NCI-H774 (cell line): ENCODE measurements around the gene STUB1.
A peak's percentile ranks its signal among the peaks of the same experiment; 100 is the strongest.
"Not testable (repeated sequence)": the region's sequence is repeated elsewhere in the genome, so short reads cannot be mapped to it uniquely, and the experiment has no call there.

Experiments
- DNase-seq: peaks from one replicate; lab custom pipeline; 2025; lab: John Stamatoyannopoulos, UW

STUB1 gene

GRCh38 chr16:712740-713250 lies 32.6 kb downstream of the STUB1 start:
- DNase-seq: not testable (repeated sequence)

DNA sequence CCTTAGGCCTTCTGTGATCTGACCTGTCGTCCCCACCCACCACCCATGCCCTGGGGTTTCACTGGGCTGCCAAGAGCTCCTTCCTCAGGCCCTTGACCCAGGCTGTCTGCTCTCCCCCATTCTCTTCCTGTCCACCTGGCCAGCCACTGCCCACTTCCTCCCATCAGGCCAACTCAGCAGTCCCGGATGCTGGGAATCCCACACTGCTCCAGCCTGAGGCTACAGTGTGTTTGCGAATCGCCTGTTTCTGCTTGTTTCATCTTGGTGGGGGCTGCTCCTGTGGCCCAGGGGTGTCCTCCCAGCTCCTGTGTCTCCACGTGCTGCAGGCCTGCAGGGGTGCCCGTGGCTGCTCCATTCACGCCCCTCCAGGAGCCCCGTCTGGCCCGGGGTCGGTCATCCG lies 33.9 kb downstream of the STUB1 start:
- DNase-seq: no peak

DNA sequence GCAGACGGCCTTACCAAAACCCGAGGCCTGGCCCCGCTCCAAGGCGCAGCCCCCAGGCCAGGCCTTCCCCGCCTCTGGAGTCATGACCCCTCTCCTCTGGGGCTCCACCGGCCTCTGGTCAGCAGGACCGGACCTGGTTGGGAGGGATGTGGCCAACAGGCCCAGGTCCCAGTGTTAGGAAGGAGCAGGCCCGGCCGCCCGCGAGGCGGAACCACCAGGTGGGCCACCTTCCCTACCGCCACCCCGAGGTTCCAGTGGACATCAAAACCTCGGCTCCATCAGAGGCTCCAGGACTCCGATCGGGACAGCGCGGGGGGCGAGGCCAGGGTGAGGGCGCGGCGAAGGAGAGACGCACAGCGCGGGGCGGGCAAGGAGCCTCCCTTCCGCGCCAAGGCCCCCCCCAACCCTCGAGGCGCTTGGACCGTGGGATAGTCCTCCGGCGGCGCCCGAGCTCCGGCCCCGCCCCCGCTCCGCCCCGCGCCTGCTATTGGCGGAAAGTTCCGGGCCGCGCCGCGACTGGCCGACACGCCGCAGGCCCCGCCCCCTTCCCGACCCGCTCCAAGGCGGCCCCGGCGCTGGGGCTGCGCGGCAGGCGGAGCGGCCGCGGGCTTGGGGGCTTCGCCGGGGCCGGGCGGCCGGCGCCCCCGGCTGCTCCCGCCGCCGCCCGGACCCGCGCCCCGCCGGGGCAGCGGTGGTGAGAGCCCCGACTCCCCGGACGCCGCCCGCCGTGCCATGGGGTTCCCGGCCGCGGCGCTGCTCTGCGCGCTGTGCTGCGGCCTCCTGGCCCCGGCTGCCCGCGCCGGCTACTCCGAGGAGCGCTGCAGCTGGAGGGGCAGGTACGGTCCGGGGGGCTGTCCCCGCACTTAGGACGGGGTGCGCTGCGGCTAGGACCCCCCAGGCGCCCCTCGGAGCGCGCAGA lies 34.6 kb downstream of the STUB1 start, which contains the start of gene METRN:
METRN (plus strand) TSS at position 561 of the 919 bp plus-strand sequence; CDS start at position 733, 172 bp downstream.
- DNase-seq: peak; percentile 45

DNA sequence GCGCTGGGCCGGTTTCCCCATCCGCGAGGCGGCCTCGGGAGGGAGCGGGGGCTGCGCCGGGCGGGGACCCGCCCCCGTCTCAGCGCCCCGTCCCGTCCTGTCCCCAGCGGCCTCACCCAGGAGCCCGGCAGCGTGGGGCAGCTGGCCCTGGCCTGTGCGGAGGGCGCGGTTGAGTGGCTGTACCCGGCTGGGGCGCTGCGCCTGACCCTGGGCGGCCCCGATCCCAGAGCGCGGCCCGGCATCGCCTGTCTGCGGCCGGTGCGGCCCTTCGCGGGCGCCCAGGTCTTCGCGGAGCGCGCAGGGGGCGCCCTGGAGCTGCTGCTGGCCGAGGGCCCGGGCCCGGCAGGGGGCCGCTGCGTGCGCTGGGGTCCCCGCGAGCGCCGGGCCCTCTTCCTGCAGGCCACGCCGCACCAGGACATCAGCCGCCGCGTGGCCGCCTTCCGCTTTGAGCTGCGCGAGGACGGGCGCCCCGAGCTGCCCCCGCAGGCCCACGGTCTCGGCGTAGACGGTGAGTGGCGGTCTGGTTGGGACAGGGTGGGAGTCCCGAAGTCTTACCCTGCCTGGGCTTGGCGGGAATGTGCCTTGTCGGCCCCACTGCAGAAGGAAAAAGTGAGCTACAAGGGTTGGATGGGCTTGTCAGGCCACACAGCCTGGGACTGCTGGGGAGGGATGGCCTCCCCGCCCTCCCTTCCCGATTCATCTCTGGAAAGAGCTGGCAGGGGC lies 35.4 kb downstream of the STUB1 start:
- DNase-seq: no peak

- DNase-seq: no peak
Observed at GRCh38 chr16:716200-716568, 36.0 kb downstream of the STUB1 start.

- DNase-seq: no peak
Observed at GRCh38 chr16:716768-717325, 36.6 kb downstream of the STUB1 start.

DNA sequence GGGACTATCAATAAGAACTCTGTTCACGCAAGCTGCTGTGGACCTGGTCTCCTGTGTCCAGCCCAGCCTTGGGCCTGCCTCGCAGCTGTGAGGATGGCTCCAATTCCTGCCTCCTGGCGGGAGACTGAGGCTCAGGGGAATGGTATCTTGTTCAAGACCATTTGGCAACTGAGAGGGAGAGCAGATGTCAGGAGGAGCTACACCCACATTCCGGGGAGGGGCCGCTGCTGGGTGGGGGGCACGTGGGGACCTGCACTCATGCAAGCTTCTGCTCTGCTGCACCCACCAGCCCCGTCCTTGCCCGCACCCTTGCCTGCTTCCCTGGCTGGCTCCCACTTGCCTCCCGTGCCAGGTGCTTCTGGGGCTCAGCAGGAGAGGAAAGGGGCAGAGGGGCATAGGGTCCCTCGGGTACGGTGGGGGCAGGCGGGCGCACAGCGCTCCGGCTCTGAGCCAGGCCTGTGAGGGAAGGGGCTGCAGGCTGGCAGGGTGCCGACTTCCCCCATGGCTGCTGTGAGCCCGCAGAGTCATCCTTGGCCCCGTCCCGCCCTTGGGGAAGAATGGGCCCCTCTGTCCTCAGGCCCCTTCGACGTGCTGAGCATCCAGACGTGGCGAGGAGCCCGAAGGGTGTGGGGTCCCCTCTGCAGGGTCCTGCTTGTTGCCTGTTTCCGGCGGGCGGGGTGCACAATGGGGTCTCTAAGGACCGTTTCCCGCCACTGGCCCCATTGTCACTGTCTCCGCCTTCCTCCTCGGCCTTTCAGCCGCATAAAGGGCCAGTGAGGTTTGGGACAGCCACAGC lies 37.4 kb downstream of the STUB1 start:
- no peak for DNase-seq

- DNase-seq: no peak
Observed at GRCh38 chr16:718389-718788, 38.2 kb downstream of the STUB1 start.

DNA sequence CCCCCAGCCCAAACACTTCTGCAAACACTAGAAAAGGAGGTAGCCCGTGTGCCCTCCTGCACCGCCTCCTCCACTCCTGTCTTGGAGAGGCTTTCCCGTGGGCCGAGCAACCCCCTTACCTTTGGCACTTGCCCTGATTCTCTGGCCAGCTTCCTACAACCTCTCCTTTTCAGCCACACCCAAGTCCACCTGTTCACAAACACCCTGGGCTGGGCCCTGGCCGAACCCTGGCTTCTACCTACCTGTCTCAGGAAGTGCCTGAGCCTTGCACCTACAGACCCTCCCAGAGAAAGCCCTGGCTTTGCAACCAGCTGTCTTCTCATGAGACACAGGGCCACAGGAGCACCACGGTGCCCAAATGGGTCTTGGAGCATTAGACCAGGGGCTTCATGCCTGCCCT lies 38.7 kb downstream of the STUB1 start:
- no peak for DNase-seq

- no peak for DNase-seq
Observed at GRCh38 chr16:719815-720446, 39.7 kb downstream of the STUB1 start.

GRCh38 chr16:720447-720989 lies 40.3 kb downstream of the STUB1 start:
- DNase-seq: no peak

DNA sequence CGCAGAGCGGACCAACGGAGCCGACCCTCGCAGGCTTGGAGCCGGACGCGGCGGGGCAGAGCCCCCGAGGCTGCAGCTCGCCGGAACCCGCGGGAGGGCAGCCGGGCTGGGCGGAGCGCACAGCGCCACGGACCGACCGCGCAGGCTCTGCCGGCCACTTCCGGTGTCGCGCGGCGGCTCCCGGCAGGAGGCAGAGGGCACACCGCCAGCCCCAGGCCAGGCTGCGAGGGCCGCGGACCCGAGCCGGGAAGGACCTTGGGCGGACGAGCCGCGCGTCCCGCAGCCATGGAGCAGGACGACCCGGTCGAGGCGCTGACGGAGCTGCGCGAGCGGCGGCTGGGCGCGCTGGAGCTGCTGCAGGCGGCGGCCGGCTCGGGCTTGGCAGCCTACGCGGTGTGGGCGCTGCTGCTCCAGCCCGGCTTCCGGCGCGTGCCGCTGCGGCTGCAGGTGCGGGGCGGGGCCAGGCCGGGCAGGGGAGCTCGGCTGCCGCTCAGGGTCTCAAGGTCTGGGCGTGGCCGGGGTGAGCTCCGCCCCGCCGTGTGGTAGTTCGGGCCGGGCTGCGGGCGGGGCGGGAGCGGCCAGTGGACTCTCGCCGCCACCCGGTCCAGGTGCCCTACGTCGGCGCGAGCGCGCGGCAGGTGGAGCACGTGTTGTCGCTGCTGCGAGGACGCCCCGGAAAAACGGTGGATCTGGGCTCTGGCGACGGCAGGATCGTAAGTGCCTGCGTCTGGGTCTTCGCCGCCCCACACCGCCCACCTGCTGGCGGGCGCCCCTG lies 41.0 kb downstream of the STUB1 start, which contains the start of gene ANTKMT:
ANTKMT (plus strand) TSS at position 157 of the 775 bp plus-strand sequence; CDS start at position 286, 129 bp downstream.
- peak; percentile 70 for DNase-seq

DNA sequence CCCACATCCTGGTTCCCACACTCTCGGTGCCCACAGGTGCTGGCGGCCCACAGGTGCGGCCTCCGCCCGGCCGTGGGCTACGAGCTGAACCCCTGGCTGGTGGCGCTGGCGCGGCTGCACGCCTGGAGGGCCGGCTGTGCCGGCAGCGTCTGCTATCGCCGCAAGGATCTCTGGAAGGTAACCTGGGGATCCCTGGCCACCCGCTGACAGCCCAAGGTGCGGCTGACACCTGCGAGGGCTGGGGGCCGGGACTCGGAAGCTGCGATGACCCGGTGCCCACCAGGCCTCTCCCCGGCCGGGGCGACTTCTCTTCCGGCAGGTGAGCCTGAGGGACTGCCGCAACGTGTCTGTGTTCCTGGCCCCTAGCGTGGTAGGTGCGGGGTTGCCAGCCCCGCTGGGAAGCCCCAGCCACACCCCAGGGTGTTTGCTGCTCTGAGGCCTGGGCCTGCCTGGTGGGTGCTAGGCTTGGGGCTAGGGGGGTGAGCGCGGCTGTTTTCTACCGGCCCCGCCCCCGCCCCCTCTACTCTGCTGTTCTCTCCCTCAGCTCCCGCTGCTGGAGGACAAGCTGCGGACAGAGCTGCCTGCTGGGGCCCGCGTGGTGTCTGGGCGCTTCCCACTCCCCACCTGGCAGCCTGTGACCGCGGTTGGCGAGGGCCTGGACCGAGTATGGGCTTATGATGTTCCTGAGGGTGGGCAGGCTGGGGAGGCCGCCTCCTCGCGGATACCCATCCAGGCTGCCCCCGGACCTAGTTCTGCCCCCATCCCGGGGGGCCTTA lies 41.7 kb downstream of the STUB1 start:
- DNase-seq: no peak

DNA sequence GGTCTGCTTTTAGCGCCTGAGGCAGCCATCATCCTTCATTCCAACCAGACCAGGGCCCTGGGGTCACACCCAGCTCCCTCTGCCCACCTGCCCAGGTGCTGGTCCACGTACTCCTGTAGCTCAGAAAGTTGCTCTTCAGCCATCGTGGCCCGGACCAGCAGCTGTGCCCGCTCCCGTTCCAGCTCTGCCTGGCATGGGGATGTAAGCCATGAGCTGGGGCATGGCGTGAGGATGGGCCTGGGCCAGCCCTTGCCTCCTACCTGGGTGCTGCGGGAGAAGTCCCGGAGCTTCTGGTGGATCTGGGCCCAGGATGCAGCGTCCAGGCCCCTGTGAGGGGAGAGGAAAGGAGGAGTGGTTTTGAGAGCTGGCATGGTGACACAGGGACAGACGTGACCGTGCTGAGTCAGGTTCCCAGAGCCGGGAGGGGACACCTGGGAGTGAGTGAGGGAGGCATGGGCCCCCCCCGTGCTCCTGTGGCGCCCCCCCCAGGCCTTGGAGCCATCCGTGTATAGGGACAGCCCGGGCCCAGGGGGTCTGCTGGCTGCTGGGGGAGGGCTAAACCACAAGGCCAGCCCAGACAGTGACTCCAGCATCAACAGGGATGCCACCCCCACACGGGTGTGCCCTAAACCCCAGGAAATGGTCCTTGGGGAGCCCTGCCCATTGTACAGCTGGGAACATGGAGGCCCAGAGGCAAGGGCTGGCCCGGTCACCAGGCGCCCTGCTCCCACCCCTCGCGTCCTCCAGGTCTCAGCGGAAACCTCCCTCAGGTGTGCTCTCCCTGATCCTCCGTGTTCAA lies 42.8 kb downstream of the STUB1 start:
- DNase-seq: no peak

GRCh38 chr16:723695-724094 lies 43.5 kb downstream of the STUB1 start:
- no peak for DNase-seq

DNA sequence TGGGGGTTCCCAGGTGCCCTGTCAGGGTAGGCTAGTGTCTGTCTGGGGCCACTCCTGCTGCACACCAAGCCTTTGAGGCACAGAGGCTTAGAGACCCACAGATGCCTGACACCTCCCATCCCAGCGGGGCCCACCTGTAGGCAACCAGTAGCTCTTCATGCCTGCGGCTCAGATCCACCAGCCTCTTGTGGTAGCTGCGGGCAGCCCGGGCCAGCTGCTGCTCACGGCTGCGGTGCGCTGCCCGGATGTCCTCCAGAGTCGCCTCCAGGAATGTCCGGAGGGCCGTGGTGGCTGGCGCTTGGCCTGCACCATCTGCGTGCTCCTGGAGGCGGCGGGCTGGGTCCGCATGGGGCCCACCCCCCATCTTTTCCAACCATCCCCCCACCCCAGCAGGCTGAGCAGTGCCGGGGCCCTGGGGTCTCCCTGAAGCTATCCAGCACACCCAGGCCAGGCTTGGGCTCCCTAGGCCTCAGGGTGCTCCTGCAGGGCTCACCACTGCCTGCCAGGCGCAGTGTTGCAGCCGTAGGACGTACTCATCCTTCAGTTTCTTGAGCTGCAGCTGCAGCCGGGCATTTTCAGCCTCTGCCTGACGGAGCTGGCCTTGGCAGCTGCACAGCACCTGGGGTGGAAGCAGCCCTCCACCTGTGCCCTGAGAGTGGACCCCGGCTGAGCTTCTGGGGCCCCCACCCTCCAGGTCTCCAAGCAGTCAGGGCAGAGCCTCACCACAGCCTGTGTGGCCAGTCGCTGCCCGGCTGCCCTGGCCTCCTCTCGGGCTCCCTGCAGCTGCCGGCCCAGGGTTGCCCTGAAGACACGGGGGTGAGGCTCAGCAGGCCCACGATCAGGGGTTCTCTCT lies 44.2 kb downstream of the STUB1 start:
- no peak for DNase-seq

GRCh38 chr16:725041-725376 lies 44.8 kb downstream of the STUB1 start:
- no peak for DNase-seq
